IgD-negative memory B cell (primary cell): Measurements from ENCODE around the gene BICRA. TPM values are rescaled to one million over a fixed set of nuclear protein-coding genes. Genes with fewer than 3 reads are reported as not detected.

Experiments
- polyA plus RNA-seq: library from polyadenylated mRNA; unstranded; fragments of 300-500 nt; fragmentation: Illumina TruSeq; gene quantifications from one replicate; pipeline ENCODE4 v1.2.3, GENCODE V29; 2021

The BICRA gene
- polyA plus RNA-seq, 1 donor from 2014 or later = 0.71 TPM

Other genes starting within 250 kb of the BICRA start
- gene MEIS3, start 189.6 kb upstream of the BICRA start, polyA plus RNA-seq = not detected
- not detected for gene SLC8A2, start 137.2 kb upstream of the BICRA start, polyA plus RNA-seq
- gene KPTN, start 124.9 kb upstream of the BICRA start, polyA plus RNA-seq = 6.5 TPM
- gene NAPA, start 94.1 kb upstream of the BICRA start, polyA plus RNA-seq = 95.3 TPM
- not detected for gene ZNF541, start 36.0 kb upstream of the BICRA start, polyA plus RNA-seq
- gene EHD2, start 104.3 kb downstream of the BICRA start, polyA plus RNA-seq = not detected
- gene NOP53, start 136.4 kb downstream of the BICRA start, polyA plus RNA-seq = 304 TPM
- gene SELENOW, start 169.6 kb downstream of the BICRA start, polyA plus RNA-seq = 210 TPM
- not detected for gene TPRX1, start 195.4 kb downstream of the BICRA start, polyA plus RNA-seq
- not detected for gene CRX, start 212.8 kb downstream of the BICRA start, polyA plus RNA-seq